HG02981 (cell line): ENCODE results near the gene PAFAH1B1.

Experiments used
- ATAC-seq: cut with Tn5 transposase; IDR thresholded peaks from one replicate; pipeline ENCODE4 v1.9.1; 2021; ENCODE audit warnings: mild to moderate bottlenecking, moderate library complexity; ENCODE audit not compliant: unreplicated experiment

The PAFAH1B1 gene

DNA sequence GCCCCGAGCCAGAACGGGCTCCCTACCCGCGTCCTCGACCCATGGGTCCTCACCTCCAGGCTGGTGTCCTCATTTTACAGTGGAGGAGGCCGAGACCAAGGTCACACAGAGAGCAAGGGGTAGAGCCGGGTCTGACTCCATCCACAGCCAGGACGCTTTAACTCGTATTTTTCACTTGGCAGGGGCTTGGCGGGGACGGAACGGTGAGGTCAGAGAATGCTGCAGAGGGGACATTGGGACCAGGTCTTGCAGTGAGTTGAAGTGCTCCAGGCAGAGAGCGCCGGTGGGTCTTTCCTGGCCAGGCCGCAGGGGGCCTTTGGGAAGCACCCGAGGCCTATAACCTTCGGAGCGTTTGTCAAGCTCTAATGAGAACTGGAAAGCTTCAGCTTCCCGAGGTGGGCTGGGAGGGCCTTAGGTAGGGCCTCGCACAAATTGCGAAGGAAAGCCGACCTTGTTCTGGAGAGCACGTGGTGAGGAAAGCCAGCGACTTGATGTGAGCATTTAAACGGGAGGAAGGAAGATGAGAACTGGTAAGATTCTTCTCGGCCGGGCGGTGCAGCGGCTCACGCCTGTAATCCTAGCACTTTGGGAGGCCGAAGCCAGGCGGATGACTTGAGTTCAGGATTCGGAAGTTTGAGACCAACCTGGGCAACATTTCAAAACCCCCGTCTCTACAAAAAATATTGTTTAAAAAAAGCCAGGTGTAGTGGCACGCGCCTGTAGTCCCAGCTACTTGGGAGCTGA, 119.0 kb downstream of the PAFAH1B1 start:
- ATAC-seq, result no peak

DNA sequence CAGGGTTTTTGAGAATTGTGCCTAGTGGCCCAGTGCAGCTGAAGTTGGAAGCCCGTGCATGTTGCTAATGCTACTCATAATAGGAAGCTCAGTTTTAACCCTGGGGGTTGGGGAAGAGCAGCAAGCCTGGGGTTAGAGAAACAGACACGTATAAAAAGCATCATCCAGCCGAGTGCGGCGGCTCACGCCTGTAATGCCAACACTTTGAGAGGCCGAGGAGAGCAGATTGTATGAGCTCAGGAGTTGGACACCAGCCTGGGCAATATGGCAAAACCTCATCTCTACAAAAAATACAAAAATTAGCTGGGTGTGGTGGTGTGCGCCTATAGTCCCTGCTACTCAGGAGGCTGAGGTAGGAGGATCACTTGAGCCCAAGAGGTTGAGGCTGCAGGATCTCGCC, 120.4 kb downstream of the PAFAH1B1 start:
- ATAC-seq, result no peak

DNA sequence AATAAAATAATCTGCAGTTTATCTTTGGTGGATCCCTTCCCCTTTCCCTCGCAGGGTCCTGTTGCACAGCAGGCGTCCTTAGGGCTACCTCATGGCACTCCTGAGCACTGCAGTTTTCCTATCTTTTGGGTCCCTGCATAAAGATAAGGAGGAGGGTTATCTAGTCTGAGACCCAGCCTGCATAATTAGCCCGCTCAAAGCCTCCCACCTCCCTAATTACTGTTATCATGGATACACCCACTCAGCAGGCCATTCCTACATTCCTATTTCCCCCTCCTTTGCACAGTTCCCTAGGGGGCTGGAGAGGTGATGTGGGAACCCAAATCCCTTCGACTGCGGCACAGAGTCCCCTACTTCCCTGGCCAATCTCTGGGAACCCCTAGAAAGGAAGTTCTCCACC, 123.2 kb downstream of the PAFAH1B1 start:
- ATAC-seq, result no peak

DNA sequence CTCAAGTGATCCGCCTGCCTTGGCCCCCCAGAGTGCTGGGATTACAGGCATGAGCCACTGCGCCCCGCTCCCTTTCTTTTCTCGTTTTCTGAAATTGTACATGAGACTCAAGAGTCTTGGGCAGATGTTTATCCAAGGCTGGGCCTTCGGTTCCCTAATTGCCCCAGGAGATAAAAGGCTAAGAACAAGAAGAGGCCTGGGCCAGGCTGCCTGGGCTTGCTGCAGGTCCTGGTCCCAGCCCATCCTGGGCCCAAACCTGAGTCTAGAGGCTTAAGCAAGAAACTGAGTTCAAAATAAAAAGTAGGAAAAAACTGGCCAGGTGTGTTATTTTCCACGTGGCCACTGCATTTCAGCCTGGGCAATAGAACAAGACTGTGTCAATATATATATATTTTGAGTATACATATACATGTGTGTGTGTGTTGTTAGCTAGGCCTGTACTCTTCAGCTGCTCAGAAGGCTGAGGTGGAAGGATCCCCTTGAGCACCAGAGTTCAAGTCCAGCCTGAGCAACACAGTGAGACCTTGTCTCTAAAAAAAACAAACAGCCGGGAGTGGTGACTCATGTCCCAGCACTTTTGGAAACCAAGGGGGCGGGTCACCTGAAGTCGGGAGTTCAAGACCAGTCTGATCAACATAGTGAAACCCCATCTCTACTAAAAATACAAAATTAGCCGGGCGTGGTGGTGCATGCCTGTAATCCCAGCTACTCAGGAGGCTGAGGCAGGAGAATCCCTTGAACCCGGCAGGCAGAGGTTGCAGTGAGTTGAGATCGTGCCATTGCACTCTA, 124.9 kb downstream of the PAFAH1B1 start:
- no peak for ATAC-seq

DNA sequence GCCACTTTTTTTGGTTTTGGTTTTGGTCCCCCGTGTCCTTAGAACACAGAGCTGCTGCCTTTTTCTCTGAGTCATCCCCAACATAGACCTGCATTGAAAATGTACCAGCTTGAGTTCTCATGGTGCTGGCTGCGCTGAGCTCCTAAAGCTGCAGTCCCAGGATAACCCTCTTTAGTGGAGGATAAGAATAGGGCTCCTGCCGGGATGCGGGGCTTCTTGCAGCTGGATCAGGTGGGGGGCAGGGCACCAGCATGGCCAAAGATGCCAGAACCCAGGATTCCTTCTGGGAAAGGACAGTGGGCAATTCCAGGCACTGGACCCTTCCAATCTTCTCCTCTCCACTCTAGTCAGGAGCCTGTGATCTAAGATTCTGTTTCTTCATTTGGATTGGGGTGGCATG, 126.4 kb downstream of the PAFAH1B1 start:
- ATAC-seq, result no peak

DNA sequence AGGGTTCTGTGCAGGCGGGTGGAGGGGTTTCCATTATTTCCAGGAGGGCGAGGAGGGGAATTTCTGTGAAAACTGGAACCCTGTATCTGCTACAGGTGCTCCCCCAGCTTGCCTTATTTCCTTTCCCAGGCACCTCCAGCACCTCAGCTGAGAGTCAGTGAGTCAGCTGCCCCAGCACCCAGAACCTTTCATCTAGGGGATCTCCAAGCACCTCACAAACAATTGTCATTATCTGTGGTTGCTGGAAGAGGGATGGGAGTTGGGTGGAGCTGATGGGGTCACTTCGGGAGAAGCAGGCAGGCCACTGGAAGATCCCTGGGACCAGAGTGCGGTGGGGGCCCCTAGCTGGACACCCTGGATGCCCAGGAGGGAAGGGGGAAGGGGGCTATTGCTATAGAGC, 128.1 kb downstream of the PAFAH1B1 start:
- no peak for ATAC-seq

DNA sequence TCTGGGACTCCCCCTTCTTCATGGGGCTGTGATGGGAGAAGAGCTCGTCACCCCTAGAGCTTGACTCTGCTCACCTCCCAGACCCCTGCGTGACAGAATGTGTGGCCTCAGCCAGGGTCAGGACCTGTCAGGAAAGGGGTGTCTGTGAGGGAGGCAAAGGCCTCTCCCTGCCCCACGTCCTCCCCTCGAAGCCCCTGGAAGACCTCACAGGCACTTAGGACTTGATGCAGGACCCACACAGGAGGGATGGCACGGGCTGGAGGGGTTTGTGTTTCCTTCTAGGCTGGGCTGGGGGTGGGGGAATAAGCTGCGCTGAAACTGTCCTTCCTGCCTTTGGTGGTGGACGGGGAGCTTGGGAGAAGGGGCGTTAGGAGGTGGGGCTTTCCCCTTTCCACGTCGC, 129.2 kb downstream of the PAFAH1B1 start:
- ATAC-seq, result no peak

DNA sequence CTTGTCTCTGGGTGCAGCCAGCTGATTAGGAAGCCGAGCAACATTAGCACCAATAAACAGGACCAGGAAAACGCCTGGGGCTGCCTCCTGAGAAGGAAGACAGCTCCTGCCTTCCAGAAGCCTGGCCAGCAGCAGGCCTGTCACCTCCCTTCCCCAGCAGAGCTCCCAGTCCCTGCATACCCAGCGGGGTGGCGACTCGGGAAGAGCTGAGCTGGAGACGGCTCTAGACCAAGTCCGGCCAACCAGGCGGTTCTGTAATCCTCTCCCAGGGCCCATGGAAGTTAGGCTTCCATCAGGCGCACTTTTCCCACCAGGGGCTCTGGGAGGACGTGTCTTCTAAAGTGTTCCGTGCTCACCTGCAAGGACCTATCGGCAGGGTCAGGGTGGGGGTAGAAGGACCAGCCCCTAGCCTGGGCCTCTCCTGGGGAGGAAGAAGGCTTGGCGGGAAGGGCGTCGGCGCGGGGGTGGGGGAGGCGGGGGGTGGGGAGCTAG, 130.1 kb downstream of the PAFAH1B1 start:
- ATAC-seq, result no peak

DNA sequence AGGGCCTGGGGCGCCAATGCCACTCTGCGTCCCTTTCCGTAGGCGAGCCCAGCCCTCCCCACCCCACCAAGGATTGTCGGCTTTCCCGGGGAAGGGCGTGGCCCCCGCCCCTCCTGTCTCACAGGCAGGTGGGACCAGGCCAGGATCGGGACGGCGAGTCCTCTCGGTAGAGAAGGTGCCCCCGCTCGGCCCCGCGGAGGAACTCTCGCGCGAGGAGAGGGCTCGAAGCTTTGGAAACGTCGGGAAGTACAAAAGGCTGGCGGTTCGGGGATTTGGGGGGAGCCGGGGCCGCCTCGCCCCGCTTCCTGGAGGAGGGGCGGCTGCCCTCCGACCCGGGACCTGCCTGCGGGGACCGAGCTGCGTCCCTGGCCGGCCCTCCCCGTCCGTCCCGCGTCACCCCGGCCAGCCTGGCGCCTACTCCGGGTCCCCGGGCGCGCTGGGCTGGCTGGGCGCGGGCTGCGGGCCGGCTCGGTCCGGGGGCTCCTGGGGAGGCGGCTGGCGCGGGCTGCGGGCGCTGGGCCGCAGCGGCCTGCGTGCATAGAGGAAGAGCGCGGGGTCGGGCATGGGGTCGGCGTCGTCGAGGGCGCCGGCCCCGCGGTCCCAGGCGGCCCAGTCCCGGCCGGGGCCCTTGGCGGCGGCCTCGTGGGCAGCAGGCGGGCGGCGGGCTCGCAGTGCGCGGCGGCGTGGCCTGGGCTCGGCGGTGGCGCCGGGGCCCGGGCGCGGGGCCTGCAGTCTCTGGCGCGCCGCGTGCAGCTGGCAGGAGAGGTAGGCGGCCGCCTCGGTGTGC, 130.7 kb downstream of the PAFAH1B1 start:
- no peak for ATAC-seq

DNA sequence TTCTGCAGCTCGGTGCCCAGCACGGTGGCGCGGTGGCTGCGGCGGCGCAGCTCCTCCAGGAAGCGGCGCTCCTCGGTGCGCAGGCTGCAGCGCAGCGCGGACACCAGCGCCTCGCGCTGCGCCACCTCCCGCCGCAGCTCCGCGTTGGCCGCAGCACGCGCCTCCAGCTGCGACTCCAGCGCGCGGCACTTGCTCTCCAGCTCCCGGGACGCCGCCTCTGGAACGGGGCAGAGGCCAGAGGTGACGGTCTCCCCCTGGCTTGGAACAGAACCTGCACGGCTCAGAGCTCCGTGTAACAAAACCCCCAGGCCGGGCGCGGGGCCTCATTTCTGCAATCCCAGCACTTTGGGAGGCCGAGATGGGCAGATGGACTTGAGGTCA, 131.3 kb downstream of the PAFAH1B1 start:
- no peak for ATAC-seq

DNA sequence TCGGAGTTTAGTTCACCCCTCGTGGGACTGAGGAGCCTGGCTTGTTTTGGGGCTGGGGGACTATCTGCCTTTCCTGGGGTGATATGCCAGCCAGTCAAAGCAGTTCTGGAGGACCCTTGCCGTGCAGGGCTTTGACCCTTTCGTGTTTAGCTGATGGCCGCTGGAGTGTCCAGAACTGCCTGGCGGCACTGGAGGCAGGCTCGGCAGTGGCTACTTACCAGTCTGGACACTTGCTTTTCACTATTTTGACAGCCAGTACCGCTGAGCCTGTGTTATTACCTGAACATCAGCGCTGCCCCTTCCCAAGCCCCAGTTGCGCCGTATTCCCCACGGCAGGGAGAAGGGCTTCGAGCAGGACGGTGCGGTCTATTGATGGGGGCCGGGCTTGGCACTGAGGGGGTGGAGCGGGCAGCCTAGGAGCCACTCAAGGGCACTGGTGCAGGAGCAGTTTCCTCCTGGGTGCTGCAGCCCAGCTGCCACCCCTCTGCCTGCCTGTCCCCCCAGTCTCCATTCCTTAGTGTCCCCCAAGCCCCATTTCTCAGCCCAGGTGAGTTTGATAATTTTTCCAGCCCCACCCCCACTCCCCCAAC, 137.4 kb downstream of the PAFAH1B1 start:
- ATAC-seq, result no peak

DNA sequence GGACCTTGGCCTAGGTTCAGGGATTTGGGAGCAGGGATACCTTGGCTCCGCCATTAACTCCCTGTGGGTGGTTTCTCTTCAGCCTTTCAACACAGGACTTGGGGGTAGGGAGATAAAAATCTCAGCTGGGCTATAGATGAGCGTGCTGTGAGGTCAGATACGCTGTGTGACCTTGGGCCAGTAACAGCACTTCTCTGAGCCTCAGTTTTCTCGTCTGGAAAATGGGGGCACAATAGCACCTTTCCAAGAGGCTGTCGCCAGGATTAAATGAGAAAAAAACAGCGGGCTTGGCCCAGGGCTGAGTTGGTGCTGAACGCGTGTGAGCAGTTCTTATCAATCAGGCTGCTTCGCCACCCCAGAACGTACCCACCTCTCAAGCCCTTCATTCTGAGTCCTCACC, 138.4 kb downstream of the PAFAH1B1 start:
- no peak for ATAC-seq

DNA sequence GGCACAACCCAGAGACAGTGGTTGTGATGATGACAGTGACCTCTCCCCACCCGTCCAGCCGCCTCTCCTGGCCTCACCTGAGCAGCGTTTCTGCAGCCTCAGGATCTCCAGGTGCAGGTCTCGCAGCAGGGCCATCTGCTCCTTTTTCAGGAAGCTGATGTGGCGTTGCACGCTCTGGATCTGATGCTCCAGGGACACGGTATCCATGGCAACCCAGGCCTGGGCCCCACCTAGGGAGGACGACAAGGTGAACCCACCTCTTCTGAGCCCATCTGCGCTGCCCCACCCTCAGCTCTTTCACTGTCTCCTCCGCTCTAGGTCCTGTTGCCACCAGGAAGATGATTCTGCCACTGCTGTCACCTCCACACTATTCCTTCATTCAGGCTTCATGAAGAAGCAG, 141.5 kb downstream of the PAFAH1B1 start:
- no peak for ATAC-seq
